HFFc6 (cell line): ENCODE measurements around the gene NOL12. TPM values are rescaled to one million over a fixed set of nuclear protein-coding genes. Genes with fewer than 3 reads are reported as not detected.

ENCODE experiments used
- DNase-seq: peaks from one replicate; pipeline ENCODE4 v3.0.0-alpha.2; 2018
- H3K27ac Mint-ChIP-seq: 2 replicates; pipeline ENCODE4 v1.8.0; 2020; ENCODE audit warnings: mild to moderate bottlenecking, mixed read lengths
- H3K27me3 Mint-ChIP-seq: 2 replicates; pipeline ENCODE4 v1.8.0; 2021; ENCODE audit warnings: mild to moderate bottlenecking, moderate library complexity, mixed read lengths; ENCODE audit not compliant: insufficient read depth
- H3K36me3 Mint-ChIP-seq: 2 replicates; pipeline ENCODE4 v1.8.0; 2021; ENCODE audit warnings: low read depth, mixed read lengths
- H3K4me1 Mint-ChIP-seq: 2 replicates; pipeline ENCODE4 v1.8.0; 2020; ENCODE audit warnings: low read depth, mixed read lengths
- H3K4me3 Mint-ChIP-seq: 2 replicates; pipeline ENCODE4 v1.8.0; 2020; ENCODE audit warnings: mild to moderate bottlenecking, moderate library complexity, mixed read lengths
- H3K9me3 Mint-ChIP-seq: 2 replicates; pipeline ENCODE4 v1.8.0; 2020; ENCODE audit warnings: mild to moderate bottlenecking, mixed read lengths
- total RNA-seq, 6 experiments: library from RNA; stranded (reverse); fragmentation: NEBNext Ultra II Directional; extraction: Animal tissue kit (Norgen Biotek cat#: 25700); gene quantifications; 2 replicates in 1 of 6; 3 replicates in 5 of 6; pipeline ENCODE4 v1.2.3, GENCODE V29; 2021
- TF ChIP-seq, protein P1 (sequence below): fragments of 200-600 bp; sonication (generic); IDR thresholded peaks from 2 replicates; pipeline ENCODE4 v1.5.0; 2021; ENCODE audit warnings: antibody characterized with exemption, mild to moderate bottlenecking

NOL12 gene
- total RNA-seq, 6 experiments from 2014 or later: 17.7 to 29.6 (median 26.9) TPM

DNA sequence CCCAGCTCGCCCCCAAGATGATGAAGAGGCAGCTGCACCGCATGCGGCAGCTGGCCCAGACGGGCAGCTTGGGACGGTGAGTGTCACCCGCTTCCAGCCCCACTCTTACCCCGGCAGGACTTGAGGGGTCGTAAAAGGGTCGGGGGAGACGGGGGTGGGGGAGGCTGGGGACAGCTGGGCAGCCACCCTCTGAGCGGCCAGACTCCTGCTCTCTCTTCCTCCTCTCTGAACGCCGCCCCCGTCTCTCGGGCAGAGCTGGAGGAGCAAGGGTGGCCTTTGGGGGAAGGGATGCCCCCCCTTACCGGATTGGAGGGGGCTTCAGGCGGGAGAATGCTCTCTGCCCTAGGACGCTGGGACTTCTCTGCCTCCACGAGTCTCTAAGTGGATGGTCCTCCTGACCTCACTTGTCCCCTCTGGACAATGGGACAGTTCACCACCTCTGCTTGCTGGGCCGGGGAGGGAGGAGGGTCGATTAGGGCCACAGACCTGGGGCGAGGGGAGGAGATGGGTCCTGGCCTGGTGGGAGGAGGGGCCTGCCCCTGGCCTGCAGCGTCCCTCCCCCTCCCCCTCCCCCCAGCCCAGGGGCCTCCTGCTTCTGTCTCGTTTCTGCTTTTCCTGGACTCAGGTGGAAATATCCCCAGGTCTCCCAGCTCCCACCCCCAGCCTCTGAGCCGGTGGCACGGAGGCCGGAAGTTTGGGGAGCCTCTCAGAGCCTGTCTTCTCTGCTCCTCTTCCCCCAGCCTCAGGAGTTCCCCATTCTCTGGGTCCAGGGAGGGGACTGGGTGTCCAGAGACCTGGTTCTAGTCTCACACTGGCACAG is 46.2 kb upstream of the NOL12 start:
- H3K4me1 Mint-ChIP-seq: peaks cover 40% of the 10 kb centered on the region
- H3K27ac Mint-ChIP-seq: peak overlapping the region; percentile 70
- no peak for DNase-seq
- H3K9me3 Mint-ChIP-seq: no peaks in the 10 kb centered on the region
- H3K4me3 Mint-ChIP-seq: peak overlapping the region; percentile 90
- TF ChIP-seq, protein P1, sequence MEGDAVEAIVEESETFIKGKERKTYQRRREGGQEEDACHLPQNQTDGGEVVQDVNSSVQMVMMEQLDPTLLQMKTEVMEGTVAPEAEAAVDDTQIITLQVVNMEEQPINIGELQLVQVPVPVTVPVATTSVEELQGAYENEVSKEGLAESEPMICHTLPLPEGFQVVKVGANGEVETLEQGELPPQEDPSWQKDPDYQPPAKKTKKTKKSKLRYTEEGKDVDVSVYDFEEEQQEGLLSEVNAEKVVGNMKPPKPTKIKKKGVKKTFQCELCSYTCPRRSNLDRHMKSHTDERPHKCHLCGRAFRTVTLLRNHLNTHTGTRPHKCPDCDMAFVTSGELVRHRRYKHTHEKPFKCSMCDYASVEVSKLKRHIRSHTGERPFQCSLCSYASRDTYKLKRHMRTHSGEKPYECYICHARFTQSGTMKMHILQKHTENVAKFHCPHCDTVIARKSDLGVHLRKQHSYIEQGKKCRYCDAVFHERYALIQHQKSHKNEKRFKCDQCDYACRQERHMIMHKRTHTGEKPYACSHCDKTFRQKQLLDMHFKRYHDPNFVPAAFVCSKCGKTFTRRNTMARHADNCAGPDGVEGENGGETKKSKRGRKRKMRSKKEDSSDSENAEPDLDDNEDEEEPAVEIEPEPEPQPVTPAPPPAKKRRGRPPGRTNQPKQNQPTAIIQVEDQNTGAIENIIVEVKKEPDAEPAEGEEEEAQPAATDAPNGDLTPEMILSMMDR: no peak
- peaks cover 7% of the 10 kb centered on the region; the same call in 1 of the 2 replicates for H3K36me3 Mint-ChIP-seq
- H3K27me3 Mint-ChIP-seq: peaks cover 4% of the 10 kb centered on the region; the same call in 1 of the 2 replicates

DNA sequence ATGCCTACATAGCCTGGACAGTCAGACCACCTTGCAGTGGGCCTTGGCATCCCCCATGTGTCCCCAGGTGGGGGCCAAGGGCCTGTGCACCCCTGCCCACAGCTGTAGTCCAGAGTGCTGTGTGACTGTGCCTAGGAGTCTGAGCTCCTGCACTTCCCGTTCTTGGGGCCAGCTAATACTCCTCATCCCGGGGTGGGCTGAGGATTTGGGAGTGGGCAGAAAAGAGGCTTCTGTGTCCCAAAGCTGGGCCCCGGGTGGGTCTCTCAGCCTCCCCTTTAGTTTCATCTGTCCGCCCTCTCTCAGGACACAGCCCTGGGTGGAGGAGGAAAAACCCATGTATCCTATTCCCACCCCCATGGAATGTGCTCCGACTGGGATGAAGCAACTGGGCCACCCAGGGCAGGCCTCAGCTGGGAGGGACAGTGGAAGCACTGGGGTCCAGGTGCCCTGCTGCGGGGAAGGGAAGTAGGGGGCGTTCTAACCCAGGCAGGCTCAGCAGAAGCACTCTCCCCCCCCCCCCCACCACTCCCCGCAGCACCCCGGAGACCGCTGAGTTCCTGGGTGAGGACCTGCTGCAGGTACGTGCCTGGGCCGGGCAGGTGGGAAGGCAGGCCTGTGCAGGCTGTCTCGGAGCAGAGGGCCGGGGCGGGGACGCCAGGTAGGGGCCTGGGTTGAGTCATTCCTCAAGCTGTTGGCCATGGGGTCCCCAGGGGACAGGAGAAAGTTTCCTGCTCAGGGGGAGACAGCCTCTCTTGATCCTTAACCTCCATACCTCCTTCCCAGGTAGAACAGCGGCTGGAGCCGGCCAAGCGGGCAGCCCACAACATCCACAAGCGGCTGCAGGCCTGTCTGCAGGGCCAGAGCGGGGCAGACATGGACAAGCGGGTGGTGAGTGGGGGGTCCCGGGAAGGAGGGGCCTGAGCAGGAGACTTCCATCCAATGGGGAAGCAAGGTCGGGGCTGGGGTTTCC is 45.3 kb upstream of the NOL12 start:
- Mint-ChIP-seq H3K4me3 (peak overlapping the region; percentile 90), H3K27me3 (peaks cover 4% of the 10 kb centered on the region; the same call in 1 of the 2 replicates), H3K9me3 (no peaks in the 10 kb centered on the region), H3K4me1 (peaks cover 40% of the 10 kb centered on the region), H3K36me3 (peaks cover 7% of the 10 kb centered on the region; the same call in 1 of the 2 replicates), H3K27ac (no peak overlapping the region)
- TF ChIP-seq, protein P1: no peak
- no peak for DNase-seq

DNA sequence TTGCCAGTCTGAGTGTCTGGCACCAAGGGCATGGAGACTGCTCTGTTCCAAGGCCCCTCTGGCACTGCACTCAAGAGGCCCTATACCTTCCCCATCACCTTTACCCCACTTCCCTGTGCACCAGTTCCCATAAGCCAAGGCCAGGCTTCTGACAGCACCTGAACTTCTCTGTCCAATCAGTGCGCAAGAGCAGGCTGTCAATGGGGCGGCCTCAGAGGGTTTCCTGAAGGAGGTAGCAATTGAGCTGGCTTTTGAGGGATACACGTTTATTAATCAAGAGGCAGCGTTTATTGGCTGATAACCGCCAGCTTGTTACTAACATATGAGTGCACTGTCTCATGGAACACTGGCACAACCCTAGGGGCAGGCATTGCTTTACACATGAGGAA is 44.6 kb upstream of the NOL12 start:
- H3K9me3 Mint-ChIP-seq: no peaks in the 10 kb centered on the region
- H3K4me1 Mint-ChIP-seq: peaks cover 35% of the 10 kb centered on the region
- peaks cover 7% of the 10 kb centered on the region; the same call in 1 of the 2 replicates for H3K36me3 Mint-ChIP-seq
- no peak for DNase-seq
- no peak overlapping the region for H3K4me3 Mint-ChIP-seq
- no peak overlapping the region for H3K27ac Mint-ChIP-seq
- TF ChIP-seq, protein P1: no peak
- H3K27me3 Mint-ChIP-seq: peaks cover 5% of the 10 kb centered on the region; the same call in 1 of the 2 replicates

DNA sequence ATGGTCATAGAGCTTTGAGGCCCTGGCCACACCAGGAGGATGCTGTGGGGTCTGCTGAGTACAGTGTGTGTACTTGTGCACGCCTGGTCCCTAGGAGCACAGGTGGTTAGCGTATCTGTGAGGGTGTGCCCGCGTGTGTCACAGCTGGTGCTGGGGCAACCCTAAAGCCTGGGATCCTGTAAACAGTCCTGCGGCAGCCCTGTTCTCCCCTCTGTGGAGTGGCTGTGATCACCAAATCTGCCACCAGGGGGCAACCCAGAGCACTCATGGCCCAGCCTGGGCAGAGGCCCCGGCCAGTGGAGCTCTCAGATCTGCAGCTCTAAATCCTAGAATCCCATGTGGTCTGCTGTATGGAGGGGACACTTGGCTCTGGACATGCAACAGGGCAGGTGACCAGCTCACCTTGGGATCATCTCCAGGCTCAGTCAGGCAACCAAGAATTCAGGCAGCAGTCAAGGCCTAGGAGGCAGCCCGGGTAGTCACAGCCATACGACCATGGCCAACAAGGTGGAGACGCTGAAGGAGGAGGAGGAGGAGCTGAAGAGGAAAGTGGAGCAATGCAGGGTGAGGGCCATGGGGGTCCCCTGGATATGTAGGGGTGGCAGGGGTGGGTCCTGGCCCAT is 42.8 kb upstream of the NOL12 start:
- Mint-ChIP-seq H3K27ac (peak overlapping the region; percentile 9; the same call in 1 of the 2 replicates), H3K4me3 (no peak overlapping the region), H3K36me3 (peaks cover 7% of the 10 kb centered on the region; the same call in 1 of the 2 replicates), H3K4me1 (peaks cover 21% of the 10 kb centered on the region), H3K27me3 (peaks cover 6% of the 10 kb centered on the region; the same call in 1 of the 2 replicates), H3K9me3 (no peaks in the 10 kb centered on the region)
- peak; percentile 57 for DNase-seq
- TF ChIP-seq, protein P1: peak; percentile 98

DNA sequence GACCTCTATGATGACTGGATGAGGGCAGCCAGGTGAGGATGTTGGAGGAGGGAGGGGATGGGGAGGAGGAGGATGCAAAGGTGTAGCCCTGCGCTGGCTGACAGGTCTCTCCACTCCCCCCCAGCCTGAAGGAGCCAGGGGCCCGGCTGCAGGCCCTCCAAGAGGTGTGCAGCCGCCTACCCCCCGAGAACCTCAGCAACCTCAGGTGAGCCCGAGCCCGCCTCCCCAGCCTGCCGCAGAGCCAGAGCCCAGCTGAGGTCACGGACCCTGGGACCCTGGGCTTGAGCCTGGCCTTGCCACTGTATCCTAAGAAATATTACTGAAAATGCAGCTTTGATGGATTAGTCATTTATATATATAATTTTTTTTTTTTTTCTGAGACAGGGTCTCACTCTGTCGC is 38.8 kb upstream of the NOL12 start:
- no peaks in the 10 kb centered on the region for H3K9me3 Mint-ChIP-seq

More for the DNA sequence above, 38.8 kb upstream of the NOL12 start:
- no peak overlapping the region for H3K4me3 Mint-ChIP-seq
- peaks cover 4% of the 10 kb centered on the region; the same call in 1 of the 2 replicates for H3K27me3 Mint-ChIP-seq
- H3K4me1 Mint-ChIP-seq: peaks cover 8% of the 10 kb centered on the region
- no peak overlapping the region for H3K27ac Mint-ChIP-seq
- H3K36me3 Mint-ChIP-seq: peaks cover 7% of the 10 kb centered on the region; the same call in 1 of the 2 replicates
- no peak for DNase-seq
- TF ChIP-seq, protein P1: no peak
